NCI-H69 (cell line): ENCODE data around the gene FAU.

Source experiments
- DNase-seq: peaks from one replicate; lab custom pipeline; 2025; lab: John Stamatoyannopoulos, UW

FAU gene

GRCh38 chr11:65135633-65136145 lies 13.8 kb upstream of the FAU start:
- peak; percentile 51 for DNase-seq

GRCh38 chr11:65134952-65135632 lies 13.2 kb upstream of the FAU start:
- peak; percentile 99 for DNase-seq

- DNase-seq: peak; percentile 96
Measured at GRCh38 chr11:65134240-65134951, 12.5 kb upstream of the FAU start, which contains the start of gene SYVN1. TSS of gene SYVN1 (minus strand) at chr11:65134519. CDS start at chr11:65133601, 918 bp downstream.

- DNase-seq: peak; percentile 35
Measured at GRCh38 chr11:65133724-65134123, 11.8 kb upstream of the FAU start.

GRCh38 chr11:65132988-65133700 lies 11.2 kb upstream of the FAU start:
- peak; percentile 46 for DNase-seq

GRCh38 chr11:65132238-65132987 lies 10.5 kb upstream of the FAU start:
- DNase-seq: no peak

GRCh38 chr11:65131895-65132237 lies 9.9 kb upstream of the FAU start:
- DNase-seq: no peak

- no peak for DNase-seq
Measured at GRCh38 chr11:65131417-65131776, 9.5 kb upstream of the FAU start.

GRCh38 chr11:65130631-65131416 lies 8.9 kb upstream of the FAU start:
- no peak for DNase-seq

GRCh38 chr11:65129649-65130441 lies 7.9 kb upstream of the FAU start:
- no peak for DNase-seq

GRCh38 chr11:65128182-65129145 lies 6.5 kb upstream of the FAU start:
- DNase-seq: no peak

- DNase-seq: no peak
Measured at GRCh38 chr11:65127473-65128181, 5.7 kb upstream of the FAU start.

- no peak for DNase-seq
Measured at GRCh38 chr11:65126624-65127274, 4.8 kb upstream of the FAU start.

- DNase-seq: no peak
Measured at GRCh38 chr11:65125197-65126056, 3.5 kb upstream of the FAU start.

- no peak for DNase-seq
Measured at GRCh38 chr11:65124480-65125196, 2.7 kb upstream of the FAU start.

GRCh38 chr11:65121447-65121864 lies 478 bp downstream of the FAU start:
- DNase-seq: peak; percentile 35
